Measurements from ENCODE around the gene OR10G6.

GRCh38 chr11:124041254-124041653, 46.3 kb upstream of the OR10G6 start, which contains the start of gene OR10G7:
- no peak for TF ChIP-seq ZNF449 (tag by site-specific recombination; IDR thresholded peaks at IDR 0.05)
- TF ChIP-seq ZNF544 (tag by site-specific recombination; IDR thresholded peaks at IDR 0.05) = no peak
- no peak for TF ChIP-seq CTCF (tag by site-specific recombination; IDR thresholded peaks at IDR 0.05)
- TF ChIP-seq ZNF280D (tag by site-specific recombination; IDR thresholded peaks at IDR 0.05) = no peak
- TF ChIP-seq ZNF521 (tag by site-specific recombination; IDR thresholded peaks at IDR 0.05) = no peak
- TF ChIP-seq ZNF140 (tag by site-specific recombination; IDR thresholded peaks at IDR 0.05) = no peak
- TF ChIP-seq PRDM10 (tag by site-specific recombination; IDR thresholded peaks at IDR 0.05) = no peak
- TF ChIP-seq ZBTB1 (tag by site-specific recombination; IDR thresholded peaks at IDR 0.05) = no peak
- no peak for TF ChIP-seq ZNF555 (tag by site-specific recombination; conservative IDR thresholded peaks at IDR 0.05)
- no peak for TF ChIP-seq ZBTB11 (tag by site-specific recombination; conservative IDR thresholded peaks at IDR 0.05; ENCODE audit: low read depth)
- no peak for TF ChIP-seq ZNF585B (tag by site-specific recombination; IDR thresholded peaks at IDR 0.05)
- TF ChIP-seq ZNF335 (tag by site-specific recombination; conservative IDR thresholded peaks at IDR 0.05) = no peak
- no peak for TF ChIP-seq ZNF580 (tag by site-specific recombination; IDR thresholded peaks at IDR 0.05)
- TF ChIP-seq RBAK (tag by site-specific recombination; IDR thresholded peaks at IDR 0.05) = no peak

Data from HEK293 (cell line).